ENCODE results near the gene HAPSTR1. TPM values are rescaled to one million over a fixed set of nuclear protein-coding genes. Genes with fewer than 3 reads are reported as not detected.

The HAPSTR1 gene
- total and polyA plus RNA-seq, 2 of the 13 experiments (the other 11 are each of a cell fraction or from before 2014, with no cell fraction given), result 25.2 to 83.2 TPM

DNA sequence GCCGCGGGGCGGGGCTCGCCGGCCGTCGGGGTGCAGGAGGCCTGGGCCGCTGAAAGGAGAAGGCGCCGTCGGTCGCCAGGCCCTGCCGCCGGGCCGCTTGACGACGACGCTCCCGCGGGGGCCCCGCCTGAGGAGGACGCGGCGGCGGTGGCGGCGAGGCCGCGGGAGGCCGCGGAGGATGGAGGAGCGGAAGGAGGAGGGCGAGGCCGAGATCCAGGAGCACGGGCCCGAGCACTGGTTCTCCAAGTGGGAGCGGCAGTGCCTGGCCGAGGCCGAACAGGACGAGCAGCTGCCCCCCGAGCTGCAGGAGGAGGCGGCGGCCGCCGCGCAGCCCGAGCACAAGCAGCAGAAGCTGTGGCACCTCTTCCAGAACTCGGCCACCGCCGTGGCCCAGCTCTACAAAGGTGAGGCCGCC is 430 bp downstream of the HAPSTR1 start:
- intact Hi-C loops (cut with micrococcal nuclease; ENCODE audit: unreplicated experiment), result loop anchor here (2.0 to 10.0 kb wide), 7 partner anchors 21 to 417 kb away; partner anchors contain the start of genes ABAT, CARHSP1 and LITAFD
- Histone ChIP-seq H2AFZ (ENCODE audit: low read length) (no peak overlapping the region), H3K4me3 (replicated peaks in 1 of 3; ENCODE audit: insufficient read depth in 1 of 3, low read depth in 2 of 3, low read length in 3 of 3) (peak overlapping the region; percentile 95 to 98 (median 98)), H3K27me3 (ENCODE audit: control insufficient read depth in 1 of 2, insufficient read depth in 2 of 2, low read length in 2 of 2) (no peaks in the 10 kb centered on the region; a peak in 1 of 5 replicates), H3K9ac (ENCODE audit: insufficient read depth, low read depth, low read length) (peak overlapping the region; percentile 97), H3K36me3 (replicated peaks in 1 of 2; ENCODE audit: control insufficient read depth in 1 of 2, insufficient read depth in 2 of 2, low read length in 2 of 2) (peaks cover 4 to 27% of the 10 kb centered on the region in 2 experiments; a peak in 4 of 5 replicates), H3K9me3 (ENCODE audit: low read length) (no peaks in the 10 kb centered on the region), H4K20me1 (ENCODE audit: insufficient read depth, low read length) (peaks cover 42% of the 10 kb centered on the region), H3K4me2 (ENCODE audit: low read depth, low read length) (peak overlapping the region; percentile 98), H3K4me1 (ENCODE audit: insufficient read depth, low read length) (peaks cover 71% of the 10 kb centered on the region), H3K79me2 (ENCODE audit: insufficient read depth, low read length) (peaks cover 52% of the 10 kb centered on the region), H3K27ac (ENCODE audit: extremely low read length, insufficient read depth, low read length) (peak overlapping the region; percentile 85)
- ChIA-PET CTCF (ENCODE audit: low intra/inter-chr PET ratio, low total read pairs) (no interaction called here), POLR2A (interaction anchor here (0.9 to 3.2 kb wide), 31 partner anchors 10 to 1652 kb away, joined by 3 to 96 read pairs (median 7); partner anchors contain the start of genes CARHSP1, METTL22, NUBP1 and USP7)
- in situ Hi-C loops (cut with HindIII; ENCODE audit: extremely low pct_ligation_motif_present, low pct_unique_long_range_greater_than_20kb), result no loop called here
- no TSS peak for BruUV-seq (replicated peaks)
- ATAC-seq, result peak; percentile 10; the same call in 2 of the 3 replicates
- FAIRE-seq, result no peak
- DNase-seq (ENCODE audit: low spot score), result no peak
- WGBS (ENCODE audit: low lambda C conversion rate), result 2% methylated on average over 31 of the region's 51 CpGs
- TF ChIP-seq IRF2 (CRISPR knock-in tag; IDR thresholded peaks at IDR 0.05) (no peak; the same call in 1 of the 2 replicates), ZNF792 (CRISPR knock-in tag; IDR thresholded peaks at IDR 0.05) (no peak), CBFB (CRISPR knock-in tag; IDR thresholded peaks at IDR 0.05) (no peak), SOX6 (IDR thresholded peaks at IDR 0.05) (no peak), SOX6 (CRISPR knock-in tag; IDR thresholded peaks at IDR 0.05) (no peak), TAF1 (CRISPR knock-in tag; IDR thresholded peaks at IDR 0.05) (no peak; the same call in 1 of the 2 replicates), CENPX (CRISPR knock-in tag; IDR thresholded peaks at IDR 0.05) (no peak), SAFB2 (CRISPR knock-in tag; IDR thresholded peaks at IDR 0.05; ENCODE audit: borderline replicate concordance, low read depth) (no peak), ADNP (CRISPR knock-in tag; IDR thresholded peaks at IDR 0.05) (no peak), ZNF441 (CRISPR knock-in tag; IDR thresholded peaks at IDR 0.05; ENCODE audit: borderline replicate concordance) (no peak), FLYWCH1 (CRISPR knock-in tag; IDR thresholded peaks at IDR 0.05) (no peak), FOSL1 (CRISPR knock-in tag; IDR thresholded peaks at IDR 0.05; ENCODE audit: borderline replicate concordance) (no peak), ATF7-NPFF (CRISPR knock-in tag; IDR thresholded peaks at IDR 0.05; ENCODE audit: low read depth) (peak; percentile 10; the same call in 1 of the 2 replicates), AKAP8 (CRISPR knock-in tag; IDR thresholded peaks at IDR 0.05) (no peak; the same call in 1 of the 2 replicates), PCBP1 (IDR thresholded peaks at IDR 0.05; ENCODE audit: borderline replicate concordance, low read depth, low read length) (no peak), IKZF1 (IDR thresholded peaks at IDR 0.05) (no peak), ZNF737 (CRISPR knock-in tag; IDR thresholded peaks at IDR 0.05; ENCODE audit: borderline replicate concordance) (no peak)
- TF ChIP-seq, protein P1, sequence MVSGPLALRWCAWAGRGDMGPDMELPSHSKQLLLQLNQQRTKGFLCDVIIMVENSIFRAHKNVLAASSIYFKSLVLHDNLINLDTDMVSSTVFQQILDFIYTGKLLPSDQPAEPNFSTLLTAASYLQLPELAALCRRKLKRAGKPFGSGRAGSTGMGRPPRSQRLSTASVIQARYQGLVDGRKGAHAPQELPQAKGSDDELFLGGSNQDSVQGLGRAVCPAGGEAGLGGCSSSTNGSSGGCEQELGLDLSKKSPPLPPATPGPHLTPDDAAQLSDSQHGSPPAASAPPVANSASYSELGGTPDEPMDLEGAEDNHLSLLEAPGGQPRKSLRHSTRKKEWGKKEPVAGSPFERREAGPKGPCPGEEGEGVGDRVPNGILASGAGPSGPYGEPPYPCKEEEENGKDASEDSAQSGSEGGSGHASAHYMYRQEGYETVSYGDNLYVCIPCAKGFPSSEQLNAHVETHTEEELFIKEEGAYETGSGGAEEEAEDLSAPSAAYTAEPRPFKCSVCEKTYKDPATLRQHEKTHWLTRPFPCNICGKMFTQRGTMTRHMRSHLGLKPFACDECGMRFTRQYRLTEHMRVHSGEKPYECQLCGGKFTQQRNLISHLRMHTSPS (CRISPR knock-in tag; IDR thresholded peaks at IDR 0.05; ENCODE audit: low read depth), result no peak
- TF ChIP-seq, protein P2, sequence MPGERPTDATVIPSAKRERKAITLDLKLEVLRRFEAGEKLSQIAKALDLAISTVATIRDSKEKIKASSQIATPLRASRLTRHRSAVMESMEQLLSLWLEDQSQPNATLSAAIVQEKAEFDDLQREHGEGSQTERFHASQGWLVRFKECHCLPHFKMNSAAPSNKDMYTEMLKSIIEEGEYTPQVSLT (CRISPR knock-in tag; IDR thresholded peaks at IDR 0.05; ENCODE audit: borderline replicate concordance, low read depth), result no peak; the same call in 1 of the 2 replicates
- TF ChIP-seq, protein P3, sequence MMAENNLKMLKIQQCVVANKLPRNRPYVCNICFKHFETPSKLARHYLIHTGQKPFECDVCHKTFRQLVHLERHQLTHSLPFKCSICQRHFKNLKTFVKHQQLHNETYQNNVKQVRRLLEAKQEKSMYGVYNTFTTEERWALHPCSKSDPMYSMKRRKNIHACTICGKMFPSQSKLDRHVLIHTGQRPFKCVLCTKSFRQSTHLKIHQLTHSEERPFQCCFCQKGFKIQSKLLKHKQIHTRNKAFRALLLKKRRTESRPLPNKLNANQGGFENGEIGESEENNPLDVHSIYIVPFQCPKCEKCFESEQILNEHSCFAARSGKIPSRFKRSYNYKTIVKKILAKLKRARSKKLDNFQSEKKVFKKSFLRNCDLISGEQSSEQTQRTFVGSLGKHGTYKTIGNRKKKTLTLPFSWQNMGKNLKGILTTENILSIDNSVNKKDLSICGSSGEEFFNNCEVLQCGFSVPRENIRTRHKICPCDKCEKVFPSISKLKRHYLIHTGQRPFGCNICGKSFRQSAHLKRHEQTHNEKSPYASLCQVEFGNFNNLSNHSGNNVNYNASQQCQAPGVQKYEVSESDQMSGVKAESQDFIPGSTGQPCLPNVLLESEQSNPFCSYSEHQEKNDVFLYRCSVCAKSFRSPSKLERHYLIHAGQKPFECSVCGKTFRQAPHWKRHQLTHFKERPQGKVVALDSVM (CRISPR knock-in tag; IDR thresholded peaks at IDR 0.05), result peak; percentile 80
- TF ChIP-seq, protein P4, sequence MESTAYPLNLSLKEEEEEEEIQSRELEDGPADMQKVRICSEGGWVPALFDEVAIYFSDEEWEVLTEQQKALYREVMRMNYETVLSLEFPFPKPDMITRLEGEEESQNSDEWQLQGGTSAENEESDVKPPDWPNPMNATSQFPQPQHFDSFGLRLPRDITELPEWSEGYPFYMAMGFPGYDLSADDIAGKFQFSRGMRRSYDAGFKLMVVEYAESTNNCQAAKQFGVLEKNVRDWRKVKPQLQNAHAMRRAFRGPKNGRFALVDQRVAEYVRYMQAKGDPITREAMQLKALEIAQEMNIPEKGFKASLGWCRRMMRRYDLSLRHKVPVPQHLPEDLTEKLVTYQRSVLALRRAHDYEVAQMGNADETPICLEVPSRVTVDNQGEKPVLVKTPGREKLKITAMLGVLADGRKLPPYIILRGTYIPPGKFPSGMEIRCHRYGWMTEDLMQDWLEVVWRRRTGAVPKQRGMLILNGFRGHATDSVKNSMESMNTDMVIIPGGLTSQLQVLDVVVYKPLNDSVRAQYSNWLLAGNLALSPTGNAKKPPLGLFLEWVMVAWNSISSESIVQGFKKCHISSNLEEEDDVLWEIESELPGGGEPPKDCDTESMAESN (CRISPR knock-in tag; conservative IDR thresholded peaks at IDR 0.05), result no peak
